Central memory CD4-positive, alpha-beta T cell (primary cell): ENCODE data around the gene GRPEL1.
"Not testable (repeated sequence)": the region's sequence is repeated elsewhere in the genome, so short reads cannot be mapped to it uniquely, and the experiment has no call there.

Experiments
- DNase-seq: peaks from one replicate; pipeline ENCODE4 v3.0.0; 2022
- total RNA-seq, 3 experiments: gene quantifications; one replicate each; lab custom pipeline; 2026; lab: John Stamatoyannopoulos, UW

The GRPEL1 gene
- 51.8 to 179 (median 56.5) reads per million in 3 experiments for total RNA-seq

- peak; percentile 100 for DNase-seq
Measured at GRCh38 chr4:7067452-7068278, at the start of gene GRPEL1. GRPEL1 (minus strand) TSS chr4:7068064; CDS start chr4:7068032, 32 bp downstream.

GRCh38 chr4:7116705-7117104 lies 48.8 kb upstream of the GRPEL1 start:
- no peak for DNase-seq

GRCh38 chr4:7115557-7116340 lies 47.9 kb upstream of the GRPEL1 start:
- DNase-seq, result no peak

- no peak for DNase-seq
Measured at GRCh38 chr4:7112656-7113055, 44.8 kb upstream of the GRPEL1 start.

DNA sequence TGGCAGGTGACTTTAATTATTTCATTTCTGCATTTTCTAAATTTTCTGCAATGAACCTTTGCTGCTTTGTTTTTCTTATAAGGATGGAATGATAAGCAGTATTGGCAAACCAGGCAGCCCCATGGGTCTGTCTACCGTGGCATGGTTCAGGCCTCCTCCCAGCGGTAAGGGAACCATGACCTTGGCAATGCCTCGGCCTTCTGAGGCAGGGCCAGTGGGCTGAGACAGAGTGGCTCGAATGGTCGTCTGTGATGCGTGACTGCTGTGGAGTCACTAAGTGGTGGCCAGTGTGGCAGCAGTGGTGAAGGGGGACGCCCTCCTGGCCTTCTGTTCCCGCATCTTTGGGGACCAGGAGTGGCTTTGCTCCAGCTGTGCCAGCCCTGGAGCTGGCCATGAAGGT lies 43.6 kb upstream of the GRPEL1 start:
- no peak for DNase-seq

- DNase-seq, result no peak
Measured at GRCh38 chr4:7110546-7110945, 42.7 kb upstream of the GRPEL1 start.

DNA sequence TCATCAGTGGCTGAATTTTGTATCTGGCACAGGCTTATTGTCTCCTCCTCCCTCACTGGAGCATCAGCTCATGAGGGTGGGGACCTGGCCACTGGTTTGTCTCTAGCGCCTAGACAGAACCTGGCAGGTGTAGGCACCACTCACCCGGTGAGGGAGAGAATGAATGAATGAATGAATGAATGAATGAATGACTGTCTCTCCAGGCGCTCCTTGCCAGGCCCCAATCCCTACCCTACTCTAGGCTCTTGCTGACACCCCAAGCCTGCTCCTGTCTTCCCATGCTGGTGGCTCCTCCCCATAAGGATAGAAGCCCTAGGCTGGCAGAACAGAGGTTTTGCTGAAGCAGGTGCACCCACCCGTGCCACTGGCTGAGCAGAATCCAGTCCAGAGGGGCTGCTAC lies 41.3 kb upstream of the GRPEL1 start:
- DNase-seq, result no peak

GRCh38 chr4:7108660-7109059 lies 40.8 kb upstream of the GRPEL1 start:
- DNase-seq, result no peak

- DNase-seq, result no peak
Measured at GRCh38 chr4:7108046-7108625, 40.3 kb upstream of the GRPEL1 start.

DNA sequence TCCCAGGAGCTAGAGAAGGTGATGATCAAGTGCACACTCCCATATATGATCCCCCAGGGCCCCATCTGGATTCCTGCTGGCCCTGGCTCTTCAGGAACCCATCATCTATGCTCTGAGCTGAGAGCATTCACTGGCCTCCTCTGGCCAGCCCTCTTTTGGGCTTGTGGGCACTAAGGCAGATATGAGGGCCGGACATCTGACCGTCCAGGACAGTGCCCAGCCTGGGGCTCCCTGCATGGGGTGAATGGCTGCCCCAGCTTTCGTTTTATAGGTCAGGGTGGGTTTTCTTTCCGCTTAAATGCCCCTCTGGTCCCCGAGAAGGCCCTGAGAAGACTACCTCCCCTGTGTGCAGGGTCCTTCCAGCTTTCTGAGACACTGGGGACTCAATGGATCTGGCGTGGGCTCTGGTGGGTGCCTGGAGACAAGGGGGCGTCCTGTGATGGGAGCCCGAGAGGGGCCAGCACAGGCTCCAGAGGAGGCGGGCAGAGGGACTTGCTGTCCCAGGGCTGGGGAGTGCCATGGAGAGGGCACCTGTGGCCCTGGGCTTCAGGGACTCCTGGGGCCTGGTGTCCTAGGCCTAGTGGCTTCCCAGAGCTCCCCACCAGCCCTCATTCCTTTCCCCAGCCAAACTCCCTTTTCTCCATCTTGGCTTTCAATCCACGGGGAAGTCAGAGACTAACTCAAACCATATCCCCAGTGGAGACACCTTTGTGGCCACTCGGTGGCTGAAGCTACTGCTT lies 39.5 kb upstream of the GRPEL1 start:
- no peak for DNase-seq

GRCh38 chr4:7105276-7105675 lies 37.4 kb upstream of the GRPEL1 start:
- DNase-seq, result no peak

- no peak for DNase-seq
Measured at GRCh38 chr4:7104366-7105031, 36.6 kb upstream of the GRPEL1 start.

DNA sequence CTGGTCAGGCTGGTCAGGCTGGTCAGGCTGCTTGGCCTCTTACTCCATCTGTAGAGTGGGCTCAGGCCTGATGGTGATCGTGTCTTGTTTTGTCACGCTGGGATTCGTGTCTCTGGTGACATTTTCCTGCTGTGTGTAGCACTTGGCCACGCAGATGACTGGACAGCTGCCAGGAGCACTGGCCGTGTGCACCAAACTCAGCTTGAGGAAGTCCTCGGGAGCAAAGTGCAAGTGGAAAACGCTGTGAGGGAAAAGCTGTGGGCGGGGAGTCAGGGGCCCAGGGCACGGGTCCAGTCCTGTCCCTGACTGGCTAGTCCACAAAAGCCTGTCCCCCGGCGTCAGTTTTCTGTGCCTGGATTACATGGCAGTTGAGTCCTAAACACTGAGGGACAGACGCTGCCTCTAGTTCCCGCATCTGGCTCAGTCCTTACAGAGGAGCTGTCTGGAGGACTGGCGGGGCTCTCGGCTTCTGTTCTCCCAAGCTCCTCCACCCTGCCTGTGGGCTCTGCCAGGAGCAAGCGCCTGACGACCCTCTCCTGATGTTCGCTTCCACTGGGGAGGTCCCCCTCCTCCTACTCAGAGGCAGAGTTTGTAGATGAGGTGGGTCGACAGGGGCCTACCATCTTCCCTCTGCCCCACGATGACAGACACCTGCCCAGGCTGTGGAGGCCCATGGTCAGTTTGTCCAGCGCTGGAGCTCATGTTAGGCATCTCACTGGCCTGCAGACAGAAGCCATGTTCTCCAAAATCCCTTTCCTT lies 35.9 kb upstream of the GRPEL1 start:
- no peak for DNase-seq

GRCh38 chr4:7103031-7103606 lies 35.3 kb upstream of the GRPEL1 start:
- peak; percentile 63 for DNase-seq

DNA sequence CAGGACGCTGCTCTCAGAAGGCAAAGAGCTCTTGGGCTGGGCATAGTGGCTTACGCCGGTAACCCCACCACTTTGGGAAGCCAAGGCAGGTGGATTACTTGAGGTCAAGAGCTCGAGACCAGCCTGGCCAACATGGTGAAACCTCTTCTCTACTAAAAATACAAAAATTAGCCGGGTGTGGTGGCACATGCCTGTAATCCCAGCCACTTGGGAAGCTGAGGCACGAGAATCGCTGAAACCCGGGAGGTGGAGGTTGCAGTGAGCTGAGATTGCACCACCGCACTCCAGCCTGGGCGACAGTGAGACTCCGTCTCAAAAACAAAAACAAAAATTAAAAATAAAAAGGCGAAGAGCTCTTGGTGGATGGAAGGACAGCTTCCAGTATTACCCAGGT lies 34.6 kb upstream of the GRPEL1 start:
- not testable (repeated sequence) for DNase-seq

- DNase-seq, result peak; percentile 17
Measured at GRCh38 chr4:7101692-7102515, 34.0 kb upstream of the GRPEL1 start.

- DNase-seq, result no peak
Measured at GRCh38 chr4:7096236-7096635, 28.4 kb upstream of the GRPEL1 start.

- no peak for DNase-seq
Measured at GRCh38 chr4:7095611-7096155, 27.8 kb upstream of the GRPEL1 start.

DNA sequence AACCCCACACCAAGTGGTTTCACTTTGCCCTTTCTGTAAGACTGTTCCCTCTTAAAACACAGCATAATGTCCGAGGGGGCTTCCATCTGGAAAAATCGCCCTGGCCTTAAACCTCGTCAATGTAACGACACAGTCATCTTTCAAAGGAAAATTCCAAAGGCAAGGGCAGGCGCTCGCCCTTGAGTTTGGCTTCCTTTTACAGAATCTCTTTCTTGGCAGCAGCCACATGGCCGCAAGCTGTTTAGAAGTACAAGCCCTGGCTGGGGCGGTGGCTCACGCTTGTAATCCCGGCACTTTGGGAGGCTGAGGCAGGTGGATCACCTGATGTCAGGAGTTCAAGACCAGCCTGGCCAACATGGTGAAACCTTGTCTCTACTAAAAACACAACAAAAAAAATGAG lies 27.1 kb upstream of the GRPEL1 start:
- no peak for DNase-seq

DNA sequence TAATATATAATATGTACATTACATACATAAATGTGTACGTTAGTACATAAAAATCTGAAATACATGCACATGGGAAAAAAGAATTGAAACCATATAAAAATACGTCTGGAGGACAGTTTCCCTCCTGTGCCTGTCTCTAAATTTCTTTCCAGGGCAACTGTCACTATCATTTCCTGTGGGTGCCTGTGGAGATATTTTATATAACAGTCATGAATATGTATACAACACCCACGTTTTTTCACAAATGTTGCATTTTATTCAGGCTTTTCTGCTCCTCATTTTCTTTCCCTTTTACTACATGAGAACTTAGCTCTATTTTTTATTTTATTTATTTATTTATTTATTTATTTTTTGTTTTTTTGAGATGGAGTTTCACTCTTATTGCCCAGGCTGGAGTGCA lies 24.2 kb upstream of the GRPEL1 start:
- no peak for DNase-seq
